GM23248 (cell line): ENCODE data around the gene DAG1. TPM values are rescaled to one million over a fixed set of nuclear protein-coding genes. Genes with fewer than 3 reads are reported as not detected.
A peak's percentile ranks its signal among the peaks of the same experiment; 100 is the strongest.

Experiments
- DNase-seq: peaks from one replicate; pipeline ENCODE4 v3.0.0-alpha.2; 2015
- H2AFZ ChIP-seq: fragments of 200-600 bp; sonication (generic); 2 replicates; pipeline ENCODE4 v1.6.1; 2016; ENCODE audit warnings: antibody characterized with exemption
- H3F3A ChIP-seq: fragments of 200-600 bp; sonication (generic); 2 replicates; pipeline ENCODE4 v1.6.1; 2016; ENCODE audit warnings: mild to moderate bottlenecking, antibody characterized with exemption, mixed run types; ENCODE audit not compliant: insufficient read depth
- H3K27ac ChIP-seq: fragments of 200-600 bp; sonication (generic); 2 replicates; pipeline ENCODE4 v1.5.1; 2016; ENCODE audit warnings: mild to moderate bottlenecking
- H3K27me3 ChIP-seq: fragments of 200-600 bp; sonication (generic); replicated peaks from 2 replicates; pipeline ENCODE4 v1.6.1; 2016; ENCODE audit warnings: mild to moderate bottlenecking; ENCODE audit not compliant: insufficient read depth
- H3K36me3 ChIP-seq: fragments of 200-600 bp; sonication (generic); 2 replicates; pipeline ENCODE4 v1.6.1; 2016; ENCODE audit warnings: low read depth, mild to moderate bottlenecking
- H3K4me1 ChIP-seq: fragments of 200-600 bp; sonication (generic); 2 replicates; pipeline ENCODE4 v1.6.1; 2016; ENCODE audit warnings: mild to moderate bottlenecking; ENCODE audit not compliant: insufficient read depth
- H3K4me2 ChIP-seq: fragments of 200-600 bp; sonication (generic); one replicate; pipeline ENCODE4 v1.6.1; 2016; ENCODE audit warnings: mild to moderate bottlenecking; ENCODE audit not compliant: unreplicated experiment
- H3K4me3 ChIP-seq: fragments of 200-600 bp; sonication (generic); 2 replicates; pipeline ENCODE4 v1.5.1; 2016; ENCODE audit warnings: mild to moderate bottlenecking
- H3K79me2 ChIP-seq: fragments of 200-600 bp; sonication (generic); 2 replicates; pipeline ENCODE4 v1.6.1; 2016; ENCODE audit warnings: mild to moderate bottlenecking; ENCODE audit not compliant: insufficient read depth
- H3K9ac ChIP-seq: fragments of 200-600 bp; sonication (generic); 2 replicates; pipeline ENCODE4 v1.6.1; 2016; ENCODE audit warnings: mild to moderate bottlenecking
- H3K9me2 ChIP-seq: fragments of 200-600 bp; sonication (generic); 2 replicates; pipeline ENCODE4 v1.6.1; 2016; ENCODE audit warnings: mixed run types, mild to moderate bottlenecking, moderate library complexity; ENCODE audit not compliant: insufficient read depth
- H3K9me3 ChIP-seq: fragments of 200-600 bp; sonication (generic); one replicate; pipeline ENCODE4 v1.6.1; 2017; ENCODE audit warnings: low read depth
- H4K20me1 ChIP-seq: fragments of 200-600 bp; sonication (generic); 2 replicates; pipeline ENCODE4 v1.6.0; 2016; ENCODE audit not compliant: insufficient read depth
- EZH2 ChIP-seq: fragments of 200-600 bp; sonication (generic); IDR thresholded peaks from 2 replicates; pipeline ENCODE4 v1.6.1; 2018; ENCODE audit warnings: antibody characterized with exemption, mild to moderate bottlenecking; ENCODE audit not compliant: insufficient read depth, poor library complexity, severe bottlenecking
- EZH2phosphoT487 ChIP-seq: fragments of 200-600 bp; sonication (generic); IDR thresholded peaks from 2 replicates; pipeline ENCODE4 v1.6.1; 2018; ENCODE audit warnings: antibody characterized with exemption, moderate library complexity, mild to moderate bottlenecking, low read depth; ENCODE audit not compliant: insufficient read depth
- WGBS, 2 experiments: methylation state at CpG; one replicate each; pipeline ENCODE4 v1.1.6; 2015 to 2017; ENCODE audit warnings: low lambda C conversion rate in 2 of 2, low coverage in 1 of 2; ENCODE audit errors: missing lambda C conversion rate in 2 of 2; 5-methylcytosine and 5-hydroxymethylcytosine counted together
- in situ Hi-C: fragments of 300-500 bp; cut with MboI; formaldehyde crosslinking; loops from 2 replicates; pipeline ENCODE4 v1.15.0; 2020
- polyA plus RNA-seq: library from polyadenylated mRNA; unstranded; fragments of >200 nt; fragmentation: Nextera tagmentation; extraction: Ambion mirVana; gene quantifications from 2 replicates; pipeline ENCODE4 v1.2.1, GENCODE V29; 2016
- total RNA-seq: library from RNA; depleted of rRNA; stranded (reverse); fragments of >200 nt; shearing (Covaris generic); gene quantifications from 2 replicates; pipeline ENCODE4 v1.2.3, GENCODE V29; 2014; rRNA removed

Gene DAG1
- total RNA-seq (81.8 and 90.2 TPM in 2 replicates), polyA plus RNA-seq (42.4 and 43.0 TPM in 2 replicates)

DNA sequence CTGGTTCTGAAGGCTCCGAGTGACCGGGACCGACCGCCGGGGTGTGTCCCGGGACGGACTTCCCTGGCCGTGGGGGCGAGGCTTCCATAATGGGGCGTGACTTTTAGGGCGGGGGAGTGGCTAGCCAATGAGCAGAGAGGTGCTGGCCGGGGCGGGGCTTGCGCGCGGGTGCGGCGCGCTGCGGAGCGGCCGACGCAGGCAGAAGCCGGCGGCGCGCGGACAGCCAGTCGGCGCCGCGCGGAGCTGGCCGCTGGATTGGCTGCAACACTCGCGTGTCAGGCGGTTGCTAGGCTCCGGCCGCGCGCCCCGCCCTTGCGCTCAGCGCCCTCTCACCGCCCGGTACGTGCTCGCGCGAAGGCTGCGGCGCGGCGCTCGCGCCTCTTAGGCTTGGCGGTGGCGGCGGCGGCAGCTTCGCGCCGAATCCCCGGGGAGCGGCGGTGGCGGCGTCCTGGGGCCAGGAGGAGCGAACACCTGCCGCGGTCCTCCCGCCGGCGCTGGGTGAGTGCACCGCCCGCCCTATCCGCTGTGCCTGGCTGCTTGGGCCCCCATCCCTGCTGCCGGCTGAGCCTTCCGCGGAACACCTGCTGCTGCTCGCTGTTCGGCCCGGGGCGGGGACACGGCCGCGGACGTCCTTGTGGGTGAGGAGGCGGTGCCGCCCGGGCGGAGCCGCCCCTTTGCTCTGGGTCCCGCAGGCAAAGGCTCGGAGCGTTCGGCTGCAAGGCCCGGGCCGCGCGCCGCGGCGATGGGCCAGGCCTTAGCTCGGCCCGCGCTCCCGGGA lies at the start of gene DAG1:
TSS of gene DAG1 (plus strand) at position 332 of the 778 bp plus-strand sequence. CDS start 40,268 bp downstream, outside the sequence.
- TF ChIP-seq EZH2phosphoT487 (no peak), EZH2 (no peak)
- Histone ChIP-seq H3K27me3 (no peaks in the 10 kb centered on the region), H2AFZ (peak within 1 kb of the TSS; percentile 82), H3K4me2 (peak within 1 kb of the TSS; percentile 95), H3K4me3 (peak within 1 kb of the TSS; percentile 77), H3F3A (peaks cover 31% of the 10 kb centered on the region), H3K9ac (peak within 1 kb of the TSS; percentile 85), H3K9me2 (no peaks in the 10 kb centered on the region), H3K36me3 (no peaks in the 10 kb centered on the region), H4K20me1 (no peaks in the 10 kb centered on the region), H3K9me3 (no peaks in the 10 kb centered on the region), H3K79me2 (peaks cover 43% of the 10 kb centered on the region), H3K27ac (peak within 1 kb of the TSS; percentile 96), H3K4me1 (peaks cover 21% of the 10 kb centered on the region)
- DNase-seq: peak; percentile 99
- WGBS, 2 experiments: 1% methylated on average over 65 to 76 of the region's 108 CpGs
- in situ Hi-C loops: no loop called here

GRCh38 chr3:49421890-49422378 lies 48.1 kb upstream of the DAG1 start:
- H2AFZ ChIP-seq: no peak overlapping the region
- in situ Hi-C loops: no loop called here
- 70 to 73% methylated on average over 13 to 14 of the region's 14 CpGs for WGBS, 2 experiments
- H3K4me3 ChIP-seq: no peak overlapping the region
- peaks cover 26% of the 10 kb centered on the region for H3F3A ChIP-seq
- H3K27me3 ChIP-seq: no peaks in the 10 kb centered on the region
- H3K27ac ChIP-seq: peak overlapping the region; percentile 89
- peaks cover 14% of the 10 kb centered on the region for H3K4me1 ChIP-seq
- H3K4me2 ChIP-seq: no peak overlapping the region
- H3K9me3 ChIP-seq: no peaks in the 10 kb centered on the region
- no peak for TF ChIP-seq EZH2
- TF ChIP-seq EZH2phosphoT487: no peak
- no peak overlapping the region; the same call in 1 of the 2 replicates for H3K9ac ChIP-seq
- no peaks in the 10 kb centered on the region for H3K79me2 ChIP-seq
- no peaks in the 10 kb centered on the region for H3K9me2 ChIP-seq
- no peaks in the 10 kb centered on the region for H3K36me3 ChIP-seq
- no peaks in the 10 kb centered on the region for H4K20me1 ChIP-seq
- no peak for DNase-seq

- H3K4me3 ChIP-seq: no peak within 1 kb of the TSS
- H2AFZ ChIP-seq: no peak within 1 kb of the TSS
- H4K20me1 ChIP-seq: no peaks in the 10 kb centered on the region
- no peaks in the 10 kb centered on the region for H3K36me3 ChIP-seq
- WGBS, 2 experiments: 75% methylated on average over 25 of the region's 25 CpGs
- H3K27ac ChIP-seq: peak within 1 kb of the TSS; percentile 89
- no peaks in the 10 kb centered on the region for H3K27me3 ChIP-seq
- peaks cover 14% of the 10 kb centered on the region for H3K4me1 ChIP-seq
- no peaks in the 10 kb centered on the region for H3K79me2 ChIP-seq
- H3K9me2 ChIP-seq: no peaks in the 10 kb centered on the region
- H3K4me2 ChIP-seq: no peak within 1 kb of the TSS
- in situ Hi-C loops: no loop called here
- no peaks in the 10 kb centered on the region for H3K9me3 ChIP-seq
- peaks cover 26% of the 10 kb centered on the region for H3F3A ChIP-seq
- DNase-seq: no peak
- TF ChIP-seq EZH2phosphoT487 (no peak), EZH2 (no peak)
- H3K9ac ChIP-seq: peak within 1 kb of the TSS; percentile 9; the same call in 1 of the 2 replicates
Measured at GRCh38 chr3:49422379-49423248, 47.5 kb upstream of the DAG1 start, which contains the start of gene AMT. Gene AMT, minus strand, starts transcription at chr3:49422473. Its CDS starts 23 bp downstream, at chr3:49422450.

GRCh38 chr3:49424816-49425215 lies 45.3 kb upstream of the DAG1 start:
- Histone ChIP-seq H3K79me2 (peaks cover 9% of the 10 kb centered on the region; the same call in 1 of the 2 replicates), H3K9me2 (no peaks in the 10 kb centered on the region), H3K4me2 (no peak overlapping the region), H3K27ac (no peak overlapping the region), H3K4me1 (peaks cover 17% of the 10 kb centered on the region), H3K4me3 (no peak overlapping the region), H2AFZ (no peak overlapping the region), H4K20me1 (no peaks in the 10 kb centered on the region), H3K9me3 (no peaks in the 10 kb centered on the region), H3K36me3 (no peaks in the 10 kb centered on the region), H3F3A (peaks cover 19% of the 10 kb centered on the region), H3K27me3 (no peaks in the 10 kb centered on the region), H3K9ac (no peak overlapping the region)
- 68 to 69% methylated on average over 6 of the region's 6 CpGs for WGBS, 2 experiments
- TF ChIP-seq EZH2 (no peak), EZH2phosphoT487 (no peak)
- in situ Hi-C loops: loop anchor here (25.0 kb wide), 1 partner anchor 263 kb away; the partner anchor contains the start of genes CCDC71 and KLHDC8B
- no peak for DNase-seq
